Measurements from ENCODE around the gene THEMIS. TPM values are rescaled to one million over a fixed set of nuclear protein-coding genes. Genes with fewer than 3 reads are reported as not detected.

Gene THEMIS
- total RNA-seq, 6 experiments from 2014 or later: 0.12 to 0.28 (median 0.25) TPM

- H3K27me3 Mint-ChIP-seq (ENCODE audit: insufficient read depth): no peaks in the 10 kb centered on the region
- TF ChIP-seq, protein P1, sequence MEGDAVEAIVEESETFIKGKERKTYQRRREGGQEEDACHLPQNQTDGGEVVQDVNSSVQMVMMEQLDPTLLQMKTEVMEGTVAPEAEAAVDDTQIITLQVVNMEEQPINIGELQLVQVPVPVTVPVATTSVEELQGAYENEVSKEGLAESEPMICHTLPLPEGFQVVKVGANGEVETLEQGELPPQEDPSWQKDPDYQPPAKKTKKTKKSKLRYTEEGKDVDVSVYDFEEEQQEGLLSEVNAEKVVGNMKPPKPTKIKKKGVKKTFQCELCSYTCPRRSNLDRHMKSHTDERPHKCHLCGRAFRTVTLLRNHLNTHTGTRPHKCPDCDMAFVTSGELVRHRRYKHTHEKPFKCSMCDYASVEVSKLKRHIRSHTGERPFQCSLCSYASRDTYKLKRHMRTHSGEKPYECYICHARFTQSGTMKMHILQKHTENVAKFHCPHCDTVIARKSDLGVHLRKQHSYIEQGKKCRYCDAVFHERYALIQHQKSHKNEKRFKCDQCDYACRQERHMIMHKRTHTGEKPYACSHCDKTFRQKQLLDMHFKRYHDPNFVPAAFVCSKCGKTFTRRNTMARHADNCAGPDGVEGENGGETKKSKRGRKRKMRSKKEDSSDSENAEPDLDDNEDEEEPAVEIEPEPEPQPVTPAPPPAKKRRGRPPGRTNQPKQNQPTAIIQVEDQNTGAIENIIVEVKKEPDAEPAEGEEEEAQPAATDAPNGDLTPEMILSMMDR (IDR thresholded peaks at IDR 0.05): no peak
- peaks cover 28% of the 10 kb centered on the region for H3K4me1 Mint-ChIP-seq (ENCODE audit: low read depth)
- H3K36me3 Mint-ChIP-seq (ENCODE audit: low read depth): no peaks in the 10 kb centered on the region
- H3K9me3 Mint-ChIP-seq: no peaks in the 10 kb centered on the region
- no peak overlapping the region for H3K4me3 Mint-ChIP-seq
- no peak overlapping the region for H3K27ac Mint-ChIP-seq
- no peak for DNase-seq
Measured at GRCh38 chr6:127859956-127860355, 40.9 kb downstream of the THEMIS start.

GRCh38 chr6:127858727-127859391 is 42.0 kb downstream of the THEMIS start:
- TF ChIP-seq, protein P1 (IDR thresholded peaks at IDR 0.05): no peak
- Mint-ChIP-seq H3K9me3 (no peaks in the 10 kb centered on the region), H3K4me3 (no peak overlapping the region), H3K36me3 (ENCODE audit: low read depth) (no peaks in the 10 kb centered on the region), H3K27ac (no peak overlapping the region), H3K4me1 (ENCODE audit: low read depth) (peaks cover 28% of the 10 kb centered on the region), H3K27me3 (ENCODE audit: insufficient read depth) (no peaks in the 10 kb centered on the region)
- DNase-seq: no peak

DNA sequence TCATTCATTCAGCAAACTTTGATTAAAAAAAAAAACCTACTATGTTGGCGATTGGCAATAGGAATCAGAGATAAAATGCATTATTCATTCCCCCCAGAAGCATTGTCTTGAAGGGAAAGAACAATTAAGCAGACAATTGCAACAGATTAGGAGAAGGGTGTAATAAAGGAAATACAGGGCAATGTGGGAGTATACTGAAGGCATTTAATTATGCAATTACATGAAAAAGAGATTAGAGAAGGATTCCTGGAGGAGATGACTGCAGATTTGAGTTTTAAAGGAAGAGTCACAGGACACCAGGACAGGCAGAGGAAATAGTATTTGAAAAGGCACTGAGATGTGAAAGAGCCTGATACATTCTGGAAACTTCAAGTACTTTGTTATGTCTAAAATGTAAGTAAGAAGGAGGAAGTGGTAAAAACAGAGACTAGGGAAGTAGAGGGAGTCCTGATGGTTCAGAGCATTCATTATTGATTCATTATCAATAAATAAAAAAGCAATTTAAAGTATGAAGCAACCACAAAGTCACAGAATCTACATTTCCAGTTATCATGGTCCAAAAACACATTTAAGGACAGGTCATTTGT is 43.7 kb downstream of the THEMIS start:
- DNase-seq: no peak
- Mint-ChIP-seq H3K4me1 (ENCODE audit: low read depth) (peaks cover 37% of the 10 kb centered on the region), H3K4me3 (no peak overlapping the region)

DNA sequence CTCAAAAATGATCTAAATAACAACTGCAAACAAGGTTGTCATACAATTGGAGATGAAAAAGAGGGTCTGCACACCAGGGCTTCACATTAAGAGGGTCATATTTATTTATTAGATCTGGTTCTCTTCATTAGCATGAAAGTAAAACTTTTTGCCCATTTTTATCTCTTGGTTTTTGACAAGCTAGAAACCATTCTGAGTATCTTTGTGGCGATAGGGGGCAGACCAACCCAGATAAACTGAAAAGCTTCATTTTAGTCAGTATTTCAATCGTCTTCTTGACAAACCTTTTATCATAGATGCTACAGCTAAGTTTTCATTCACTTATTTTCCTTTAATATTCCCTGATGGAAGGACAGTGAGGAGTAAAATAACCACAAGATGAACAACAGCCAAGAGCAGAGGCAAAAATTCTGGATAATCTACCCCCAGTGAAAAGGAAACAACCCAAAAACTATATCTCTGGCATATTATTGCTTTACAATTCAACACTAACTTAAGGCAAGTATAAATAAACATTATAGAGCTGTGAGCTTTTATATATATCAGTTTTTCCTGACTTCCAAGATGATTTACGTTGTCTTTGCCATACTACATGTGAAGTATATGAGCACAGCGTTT is 45.2 kb downstream of the THEMIS start:
- H3K27me3 Mint-ChIP-seq (ENCODE audit: insufficient read depth): no peaks in the 10 kb centered on the region
- no peak for DNase-seq
- no peaks in the 10 kb centered on the region for H3K36me3 Mint-ChIP-seq (ENCODE audit: low read depth)
- H3K9me3 Mint-ChIP-seq: no peaks in the 10 kb centered on the region
- H3K27ac Mint-ChIP-seq: no peak overlapping the region; the same call in 1 of the 2 replicates
- H3K4me1 Mint-ChIP-seq (ENCODE audit: low read depth): peaks cover 52% of the 10 kb centered on the region
- H3K4me3 Mint-ChIP-seq: no peak overlapping the region
- TF ChIP-seq, protein P1 (IDR thresholded peaks at IDR 0.05): peak; percentile 69

More for the DNA sequence above, 43.7 kb downstream of the THEMIS start:
- H3K9me3 Mint-ChIP-seq: no peaks in the 10 kb centered on the region
- TF ChIP-seq, protein P1 (IDR thresholded peaks at IDR 0.05): no peak
- H3K27ac Mint-ChIP-seq: no peak overlapping the region
- no peaks in the 10 kb centered on the region for H3K27me3 Mint-ChIP-seq (ENCODE audit: insufficient read depth)
- no peaks in the 10 kb centered on the region for H3K36me3 Mint-ChIP-seq (ENCODE audit: low read depth)

- no peak for DNase-seq
- Mint-ChIP-seq H3K27me3 (ENCODE audit: insufficient read depth) (no peaks in the 10 kb centered on the region), H3K9me3 (peaks cover 3% of the 10 kb centered on the region; the same call in 1 of the 2 replicates), H3K27ac (no peak overlapping the region), H3K4me1 (ENCODE audit: low read depth) (peaks cover 61% of the 10 kb centered on the region), H3K4me3 (no peak overlapping the region), H3K36me3 (ENCODE audit: low read depth) (no peaks in the 10 kb centered on the region)
- TF ChIP-seq, protein P1 (IDR thresholded peaks at IDR 0.05): no peak
Measured at GRCh38 chr6:127854009-127854408, 46.8 kb downstream of the THEMIS start.
